Measurements from ENCODE around the gene CRELD1. TPM values are rescaled to one million over a fixed set of nuclear protein-coding genes. Genes with fewer than 3 reads are reported as not detected.

CRELD1 gene
- total and polyA plus RNA-seq, 2 of the 13 experiments (the other 11 are each of a cell fraction or from before 2014, with no cell fraction given) = 27.1 to 61.9 TPM

DNA sequence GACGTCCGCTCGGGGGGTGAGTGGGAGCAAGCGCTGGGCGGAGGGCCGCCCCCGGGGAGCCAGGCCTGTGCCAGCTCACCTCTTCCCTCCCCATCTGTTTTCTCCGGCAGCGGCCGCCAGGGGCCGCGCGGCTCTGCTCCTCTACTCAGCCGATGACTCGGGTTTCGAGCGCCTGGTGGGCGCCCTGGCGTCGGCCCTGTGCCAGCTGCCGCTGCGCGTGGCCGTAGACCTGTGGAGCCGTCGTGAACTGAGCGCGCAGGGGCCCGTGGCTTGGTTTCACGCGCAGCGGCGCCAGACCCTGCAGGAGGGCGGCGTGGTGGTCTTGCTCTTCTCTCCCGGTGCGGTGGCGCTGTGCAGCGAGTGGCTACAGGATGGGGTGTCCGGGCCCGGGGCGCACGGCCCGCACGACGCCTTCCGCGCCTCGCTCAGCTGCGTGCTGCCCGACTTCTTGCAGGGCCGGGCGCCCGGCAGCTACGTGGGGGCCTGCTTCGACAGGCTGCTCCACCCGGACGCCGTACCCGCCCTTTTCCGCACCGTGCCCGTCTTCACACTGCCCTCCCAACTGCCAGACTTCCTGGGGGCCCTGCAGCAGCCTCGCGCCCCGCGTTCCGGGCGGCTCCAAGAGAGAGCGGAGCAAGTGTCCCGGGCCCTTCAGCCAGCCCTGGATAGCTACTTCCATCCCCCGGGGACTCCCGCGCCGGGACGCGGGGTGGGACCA is 632 bp upstream of the CRELD1 start (continued):
- no peak for TF ChIP-seq ZSCAN29 (CRISPR knock-in tag; conservative IDR thresholded peaks at IDR 0.05)
- TF ChIP-seq ZNF235 (CRISPR knock-in tag; IDR thresholded peaks at IDR 0.05; ENCODE audit: borderline replicate concordance) = peak; percentile 83; the same call in 1 of the 2 replicates
- TF ChIP-seq ZNF232 (CRISPR knock-in tag; IDR thresholded peaks at IDR 0.05; ENCODE audit: borderline replicate concordance) = no peak
- no peak for TF ChIP-seq ZNF432 (CRISPR knock-in tag; IDR thresholded peaks at IDR 0.05; ENCODE audit: borderline replicate concordance)
- no peak for TF ChIP-seq ZSCAN30 (CRISPR knock-in tag; IDR thresholded peaks at IDR 0.05)
- 0 out of 2 replicates have a peak, but pooled peaks have one; percentile 18 for TF ChIP-seq NR2C2 (CRISPR knock-in tag; IDR thresholded peaks at IDR 0.05; ENCODE audit: borderline replicate concordance)
- TF ChIP-seq, protein P1, sequence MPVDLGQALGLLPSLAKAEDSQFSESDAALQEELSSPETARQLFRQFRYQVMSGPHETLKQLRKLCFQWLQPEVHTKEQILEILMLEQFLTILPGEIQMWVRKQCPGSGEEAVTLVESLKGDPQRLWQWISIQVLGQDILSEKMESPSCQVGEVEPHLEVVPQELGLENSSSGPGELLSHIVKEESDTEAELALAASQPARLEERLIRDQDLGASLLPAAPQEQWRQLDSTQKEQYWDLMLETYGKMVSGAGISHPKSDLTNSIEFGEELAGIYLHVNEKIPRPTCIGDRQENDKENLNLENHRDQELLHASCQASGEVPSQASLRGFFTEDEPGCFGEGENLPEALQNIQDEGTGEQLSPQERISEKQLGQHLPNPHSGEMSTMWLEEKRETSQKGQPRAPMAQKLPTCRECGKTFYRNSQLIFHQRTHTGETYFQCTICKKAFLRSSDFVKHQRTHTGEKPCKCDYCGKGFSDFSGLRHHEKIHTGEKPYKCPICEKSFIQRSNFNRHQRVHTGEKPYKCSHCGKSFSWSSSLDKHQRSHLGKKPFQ (CRISPR knock-in tag; IDR thresholded peaks at IDR 0.05; ENCODE audit: insufficient replicate concordance) = peak; percentile 74
- TF ChIP-seq, protein P2, sequence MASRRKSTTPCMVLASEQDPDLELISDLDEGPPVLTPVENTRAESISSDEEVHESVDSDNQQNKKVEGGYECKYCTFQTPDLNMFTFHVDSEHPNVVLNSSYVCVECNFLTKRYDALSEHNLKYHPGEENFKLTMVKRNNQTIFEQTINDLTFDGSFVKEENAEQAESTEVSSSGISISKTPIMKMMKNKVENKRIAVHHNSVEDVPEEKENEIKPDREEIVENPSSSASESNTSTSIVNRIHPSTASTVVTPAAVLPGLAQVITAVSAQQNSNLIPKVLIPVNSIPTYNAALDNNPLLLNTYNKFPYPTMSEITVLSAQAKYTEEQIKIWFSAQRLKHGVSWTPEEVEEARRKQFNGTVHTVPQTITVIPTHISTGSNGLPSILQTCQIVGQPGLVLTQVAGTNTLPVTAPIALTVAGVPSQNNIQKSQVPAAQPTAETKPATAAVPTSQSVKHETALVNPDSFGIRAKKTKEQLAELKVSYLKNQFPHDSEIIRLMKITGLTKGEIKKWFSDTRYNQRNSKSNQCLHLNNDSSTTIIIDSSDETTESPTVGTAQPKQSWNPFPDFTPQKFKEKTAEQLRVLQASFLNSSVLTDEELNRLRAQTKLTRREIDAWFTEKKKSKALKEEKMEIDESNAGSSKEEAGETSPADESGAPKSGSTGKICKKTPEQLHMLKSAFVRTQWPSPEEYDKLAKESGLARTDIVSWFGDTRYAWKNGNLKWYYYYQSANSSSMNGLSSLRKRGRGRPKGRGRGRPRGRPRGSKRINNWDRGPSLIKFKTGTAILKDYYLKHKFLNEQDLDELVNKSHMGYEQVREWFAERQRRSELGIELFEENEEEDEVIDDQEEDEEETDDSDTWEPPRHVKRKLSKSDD (CRISPR knock-in tag; IDR thresholded peaks at IDR 0.05; ENCODE audit: low read depth) = no peak
- TF ChIP-seq, protein P3, sequence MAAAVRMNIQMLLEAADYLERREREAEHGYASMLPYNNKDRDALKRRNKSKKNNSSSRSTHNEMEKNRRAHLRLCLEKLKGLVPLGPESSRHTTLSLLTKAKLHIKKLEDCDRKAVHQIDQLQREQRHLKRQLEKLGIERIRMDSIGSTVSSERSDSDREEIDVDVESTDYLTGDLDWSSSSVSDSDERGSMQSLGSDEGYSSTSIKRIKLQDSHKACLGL (CRISPR knock-in tag; IDR thresholded peaks at IDR 0.05) = peak; percentile 83
- no peak for TF ChIP-seq RBAK (CRISPR knock-in tag; IDR thresholded peaks at IDR 0.05)
- no peak for TF ChIP-seq NFE2 (CRISPR knock-in tag; IDR thresholded peaks at IDR 0.05)
- TF ChIP-seq, protein P4, sequence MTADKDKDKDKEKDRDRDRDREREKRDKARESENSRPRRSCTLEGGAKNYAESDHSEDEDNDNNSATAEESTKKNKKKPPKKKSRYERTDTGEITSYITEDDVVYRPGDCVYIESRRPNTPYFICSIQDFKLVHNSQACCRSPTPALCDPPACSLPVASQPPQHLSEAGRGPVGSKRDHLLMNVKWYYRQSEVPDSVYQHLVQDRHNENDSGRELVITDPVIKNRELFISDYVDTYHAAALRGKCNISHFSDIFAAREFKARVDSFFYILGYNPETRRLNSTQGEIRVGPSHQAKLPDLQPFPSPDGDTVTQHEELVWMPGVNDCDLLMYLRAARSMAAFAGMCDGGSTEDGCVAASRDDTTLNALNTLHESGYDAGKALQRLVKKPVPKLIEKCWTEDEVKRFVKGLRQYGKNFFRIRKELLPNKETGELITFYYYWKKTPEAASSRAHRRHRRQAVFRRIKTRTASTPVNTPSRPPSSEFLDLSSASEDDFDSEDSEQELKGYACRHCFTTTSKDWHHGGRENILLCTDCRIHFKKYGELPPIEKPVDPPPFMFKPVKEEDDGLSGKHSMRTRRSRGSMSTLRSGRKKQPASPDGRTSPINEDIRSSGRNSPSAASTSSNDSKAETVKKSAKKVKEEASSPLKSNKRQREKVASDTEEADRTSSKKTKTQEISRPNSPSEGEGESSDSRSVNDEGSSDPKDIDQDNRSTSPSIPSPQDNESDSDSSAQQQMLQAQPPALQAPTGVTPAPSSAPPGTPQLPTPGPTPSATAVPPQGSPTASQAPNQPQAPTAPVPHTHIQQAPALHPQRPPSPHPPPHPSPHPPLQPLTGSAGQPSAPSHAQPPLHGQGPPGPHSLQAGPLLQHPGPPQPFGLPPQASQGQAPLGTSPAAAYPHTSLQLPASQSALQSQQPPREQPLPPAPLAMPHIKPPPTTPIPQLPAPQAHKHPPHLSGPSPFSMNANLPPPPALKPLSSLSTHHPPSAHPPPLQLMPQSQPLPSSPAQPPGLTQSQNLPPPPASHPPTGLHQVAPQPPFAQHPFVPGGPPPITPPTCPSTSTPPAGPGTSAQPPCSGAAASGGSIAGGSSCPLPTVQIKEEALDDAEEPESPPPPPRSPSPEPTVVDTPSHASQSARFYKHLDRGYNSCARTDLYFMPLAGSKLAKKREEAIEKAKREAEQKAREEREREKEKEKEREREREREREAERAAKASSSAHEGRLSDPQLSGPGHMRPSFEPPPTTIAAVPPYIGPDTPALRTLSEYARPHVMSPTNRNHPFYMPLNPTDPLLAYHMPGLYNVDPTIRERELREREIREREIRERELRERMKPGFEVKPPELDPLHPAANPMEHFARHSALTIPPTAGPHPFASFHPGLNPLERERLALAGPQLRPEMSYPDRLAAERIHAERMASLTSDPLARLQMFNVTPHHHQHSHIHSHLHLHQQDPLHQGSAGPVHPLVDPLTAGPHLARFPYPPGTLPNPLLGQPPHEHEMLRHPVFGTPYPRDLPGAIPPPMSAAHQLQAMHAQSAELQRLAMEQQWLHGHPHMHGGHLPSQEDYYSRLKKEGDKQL (CRISPR knock-in tag; IDR thresholded peaks at IDR 0.05; ENCODE audit: low read depth) = no peak
- TF ChIP-seq SMARCC2 (IDR thresholded peaks at IDR 0.05) = no peak
- no peak for TF ChIP-seq IKZF4 (CRISPR knock-in tag; IDR thresholded peaks at IDR 0.05; ENCODE audit: borderline replicate concordance, low read depth, not compliant biosample characterization)
- peak; percentile 66 for TF ChIP-seq ZNF792 (CRISPR knock-in tag; IDR thresholded peaks at IDR 0.05)
- TF ChIP-seq SCMH1 (CRISPR knock-in tag; IDR thresholded peaks at IDR 0.05; ENCODE audit: borderline replicate concordance) = no peak
- TF ChIP-seq ZNF773 (CRISPR knock-in tag; IDR thresholded peaks at IDR 0.05; ENCODE audit: borderline replicate concordance) = 0 out of 2 replicates have a peak, but pooled peaks have one; percentile 28
- TF ChIP-seq RARA (CRISPR knock-in tag; IDR thresholded peaks at IDR 0.05) = no peak; the same call in 1 of the 2 replicates
- TF ChIP-seq FOXC1 (CRISPR knock-in tag; IDR thresholded peaks at IDR 0.05; ENCODE audit: borderline replicate concordance) = 0 out of 2 replicates have a peak, but pooled peaks have one; percentile 14
